Caco-2 (cell line): ENCODE data around the gene RELB. TPM values are rescaled to one million over a fixed set of nuclear protein-coding genes. Genes with fewer than 3 reads are reported as not detected.
A peak's percentile ranks its signal among the peaks of the same experiment; 100 is the strongest.

Source experiments
- BruUV-seq: library from RNA; stranded (reverse); fragments of 400-500 nt; replicated peaks from 2 replicates; lab custom pipeline; 2021; lab: Mats Ljungman, UMichigan
- CTCF ChIA-PET: fragments of 300-600 bp; sonication (Branson Sonifier 250); formaldehyde crosslinking; loops from one replicate; lab custom pipeline; 2022; ENCODE audit warnings: antibody characterized with exemption; lab: Charles Lee
- POLR2A ChIA-PET: fragments of 300-600 bp; sonication (Branson Sonifier 250); formaldehyde crosslinking; loops from one replicate; lab custom pipeline; 2022; ENCODE audit warnings: antibody characterized with exemption; lab: Charles Lee
- DNase-seq, 2 experiments: peaks; one replicate each; pipeline versions ENCODE4 v3.0.0 to v3.0.0-alpha.2; 2020 to 2022
- H3K27me3 ChIP-seq: replicated peaks from 2 replicates; pipeline ENCODE4 v1.6.0; 2011; ENCODE audit warnings: low read length; ENCODE audit not compliant: control insufficient read depth, insufficient read depth
- H3K36me3 ChIP-seq: 2 replicates; pipeline ENCODE4 v1.5.1; 2011; ENCODE audit warnings: low read length; ENCODE audit not compliant: control insufficient read depth, insufficient read depth
- H3K4me1 ChIP-seq: fragments of 250-450 bp; sonication (Bioruptor Pico); 2 replicates; pipeline ENCODE4 v1.5.1; 2020; ENCODE audit warnings: mild to moderate bottlenecking
- H3K4me3 ChIP-seq: 2 replicates; pipeline ENCODE4 v1.5.1; 2011; ENCODE audit warnings: low read depth, mild to moderate bottlenecking, control low read depth, low read length
- H3K9me3 ChIP-seq: fragments of 250-450 bp; sonication (Bioruptor Pico); 2 replicates; pipeline ENCODE4 v1.5.1; 2020; ENCODE audit warnings: mild to moderate bottlenecking, moderate library complexity
- H3K27ac Mint-ChIP-seq: one replicate; pipeline ENCODE4 v1.8.0; 2022; ENCODE audit warnings: mixed read lengths; ENCODE audit not compliant: unreplicated experiment
- H3K27me3 Mint-ChIP-seq: one replicate; pipeline ENCODE4 v1.8.0; 2022; ENCODE audit warnings: mixed read lengths; ENCODE audit not compliant: insufficient read depth, unreplicated experiment
- H3K36me3 Mint-ChIP-seq: one replicate; pipeline ENCODE4 v1.8.0; 2022; ENCODE audit warnings: mild to moderate bottlenecking, mixed read lengths; ENCODE audit not compliant: insufficient read depth, unreplicated experiment
- H3K4me1 Mint-ChIP-seq: one replicate; pipeline ENCODE4 v1.8.0; 2022; ENCODE audit warnings: low read depth, mixed read lengths; ENCODE audit not compliant: unreplicated experiment
- H3K4me3 Mint-ChIP-seq: one replicate; pipeline ENCODE4 v1.8.0; 2022; ENCODE audit warnings: mild to moderate bottlenecking, moderate library complexity, mixed read lengths; ENCODE audit not compliant: unreplicated experiment
- H3K9me3 Mint-ChIP-seq: one replicate; pipeline ENCODE4 v1.8.0; 2022; ENCODE audit warnings: mixed read lengths; ENCODE audit not compliant: unreplicated experiment
- intact Hi-C: fragments of 100-400 bp; cut with micrococcal nuclease; formaldehyde crosslinking; loops from one replicate; pipeline ENCODE4 v1.10.0; 2022; ENCODE audit not compliant: unreplicated experiment
- total RNA-seq: library from RNA; stranded (reverse); gene quantifications from 2 replicates; pipeline ENCODE4 v1.2.3, GENCODE V29; 2022
- TF ChIP-seq, protein P1 (sequence below), 2 experiments: fragments of 200-600 bp in 1 of 2; IDR thresholded peaks; 1 replicate in 1 of 2; 2 replicates in 1 of 2; pipeline versions ENCODE4 v1.5.1 to v1.8.0; 2011 to 2022; ENCODE audit warnings: antibody characterized with exemption in 1 of 2, control low read depth in 1 of 2, inconsistent platforms in 1 of 2, low read depth in 1 of 2, low read length in 1 of 2, mild to moderate bottlenecking in 1 of 2, moderate library complexity in 1 of 2; ENCODE audit not compliant: insufficient read depth in 1 of 2, severe bottlenecking in 1 of 2, unreplicated experiment in 1 of 2

RELB gene
- total RNA-seq, 1 experiment from 2014 or later, result 6.3 TPM

DNA sequence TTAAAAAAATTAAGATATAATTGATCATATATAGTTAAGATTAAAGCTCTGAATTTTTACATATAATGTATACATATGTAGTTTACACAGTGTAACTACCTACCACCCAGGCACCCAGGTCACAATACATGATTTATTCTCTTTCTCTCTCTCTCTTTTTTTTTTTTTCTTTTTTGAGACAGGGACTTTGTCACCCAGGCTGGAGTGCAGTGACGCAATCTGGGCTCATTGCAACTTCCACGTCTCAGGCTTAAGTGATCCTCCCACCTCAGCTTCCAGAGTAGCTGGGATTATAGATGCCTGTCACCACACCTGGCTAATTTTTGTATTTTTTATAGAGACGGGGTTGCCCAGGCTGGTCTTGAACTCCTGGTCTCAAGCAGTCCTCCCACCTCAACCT is 18.8 kb downstream of the RELB start:
- H3K4me3 Mint-ChIP-seq, result no peak overlapping the region
- no TSS peak for BruUV-seq
- no peaks in the 10 kb centered on the region for H3K36me3 ChIP-seq
- no peaks in the 10 kb centered on the region for H3K9me3 Mint-ChIP-seq
- H3K4me1 Mint-ChIP-seq, result no peaks in the 10 kb centered on the region
- TF ChIP-seq, protein P1, sequence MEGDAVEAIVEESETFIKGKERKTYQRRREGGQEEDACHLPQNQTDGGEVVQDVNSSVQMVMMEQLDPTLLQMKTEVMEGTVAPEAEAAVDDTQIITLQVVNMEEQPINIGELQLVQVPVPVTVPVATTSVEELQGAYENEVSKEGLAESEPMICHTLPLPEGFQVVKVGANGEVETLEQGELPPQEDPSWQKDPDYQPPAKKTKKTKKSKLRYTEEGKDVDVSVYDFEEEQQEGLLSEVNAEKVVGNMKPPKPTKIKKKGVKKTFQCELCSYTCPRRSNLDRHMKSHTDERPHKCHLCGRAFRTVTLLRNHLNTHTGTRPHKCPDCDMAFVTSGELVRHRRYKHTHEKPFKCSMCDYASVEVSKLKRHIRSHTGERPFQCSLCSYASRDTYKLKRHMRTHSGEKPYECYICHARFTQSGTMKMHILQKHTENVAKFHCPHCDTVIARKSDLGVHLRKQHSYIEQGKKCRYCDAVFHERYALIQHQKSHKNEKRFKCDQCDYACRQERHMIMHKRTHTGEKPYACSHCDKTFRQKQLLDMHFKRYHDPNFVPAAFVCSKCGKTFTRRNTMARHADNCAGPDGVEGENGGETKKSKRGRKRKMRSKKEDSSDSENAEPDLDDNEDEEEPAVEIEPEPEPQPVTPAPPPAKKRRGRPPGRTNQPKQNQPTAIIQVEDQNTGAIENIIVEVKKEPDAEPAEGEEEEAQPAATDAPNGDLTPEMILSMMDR (IDR thresholded peaks at IDR 0.05; ENCODE audit: insufficient read depth in 1 of 2, low read depth in 1 of 2, low read length in 1 of 2, severe bottlenecking in 1 of 2, unreplicated experiment in 1 of 2), result no peak
- ChIA-PET POLR2A (interaction anchor here (0.5 to 0.6 kb wide), 2 partner anchors 25 to 114 kb away, joined by 4 to 5 read pairs; no protein-coding TSS in a partner anchor), CTCF (interaction anchor here (0.7 to 1.4 kb wide), 2 partner anchors 19 to 40 kb away, joined by 4 to 7 read pairs; partner anchors contain the start of gene CLASRP)
- H3K4me1 ChIP-seq, result no peaks in the 10 kb centered on the region
- intact Hi-C loops, result no loop called here
- DNase-seq, result peak; percentile 53 to 55
- H3K36me3 Mint-ChIP-seq, result peaks cover 15% of the 10 kb centered on the region
- no peaks in the 10 kb centered on the region for H3K9me3 ChIP-seq
- no peaks in the 10 kb centered on the region for H3K27me3 ChIP-seq
- no peak overlapping the region for H3K27ac Mint-ChIP-seq
- H3K27me3 Mint-ChIP-seq, result no peaks in the 10 kb centered on the region
- no peak overlapping the region for H3K4me3 ChIP-seq

DNA sequence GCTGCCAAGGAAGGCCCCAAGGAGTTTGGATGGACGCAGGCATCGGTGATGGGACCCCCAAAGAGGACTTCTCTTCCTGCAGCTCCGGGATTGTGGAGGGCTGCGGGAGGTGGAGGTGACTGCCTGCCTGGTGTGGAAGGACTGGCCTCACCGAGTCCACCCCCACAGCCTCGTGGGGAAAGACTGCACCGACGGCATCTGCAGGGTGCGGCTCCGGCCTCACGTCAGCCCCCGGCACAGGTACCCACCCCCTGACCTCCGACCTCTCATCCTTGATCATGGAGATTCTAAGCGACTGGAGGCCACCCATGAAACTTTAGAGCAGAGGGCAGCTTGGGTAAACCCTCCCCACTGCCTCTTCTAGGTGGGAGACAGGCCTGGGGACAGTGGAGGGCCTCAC is 20.7 kb downstream of the RELB start:
- intact Hi-C loops, result no loop called here
- peaks cover 10% of the 10 kb centered on the region for H3K36me3 Mint-ChIP-seq
- POLR2A ChIA-PET, result no interaction called here

DNA sequence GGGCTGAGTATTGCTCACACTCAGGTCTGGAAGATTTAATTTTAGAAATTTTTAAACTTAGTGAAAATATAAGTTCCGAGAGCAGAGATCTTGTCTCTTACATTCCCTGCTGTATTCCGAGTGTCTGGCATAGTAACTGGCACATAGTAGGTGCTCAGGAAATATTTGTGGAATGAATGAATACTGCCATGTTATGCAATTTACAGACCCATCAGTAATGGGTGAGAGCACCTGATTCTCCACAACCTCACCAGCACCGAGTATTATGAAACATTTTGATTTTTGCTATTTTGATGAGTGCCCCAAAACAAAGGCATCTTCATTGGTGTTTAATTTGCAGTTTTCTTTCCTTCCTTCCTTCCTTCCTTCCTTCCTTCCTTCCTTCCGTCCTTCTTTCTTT is 21.8 kb downstream of the RELB start:
- H3K9me3 Mint-ChIP-seq, result no peaks in the 10 kb centered on the region
- H3K36me3 Mint-ChIP-seq, result peaks cover 15% of the 10 kb centered on the region
- Histone ChIP-seq H3K4me1 (no peaks in the 10 kb centered on the region), H3K36me3 (no peaks in the 10 kb centered on the region), H3K27me3 (no peaks in the 10 kb centered on the region), H3K9me3 (no peaks in the 10 kb centered on the region), H3K4me3 (no peak overlapping the region)
- no peaks in the 10 kb centered on the region for H3K27me3 Mint-ChIP-seq
- CTCF ChIA-PET, result no interaction called here
- no peak for DNase-seq
- H3K4me1 Mint-ChIP-seq, result no peaks in the 10 kb centered on the region
- POLR2A ChIA-PET, result no interaction called here
- no peak overlapping the region for H3K4me3 Mint-ChIP-seq
- no TSS peak for BruUV-seq
- intact Hi-C loops, result no loop called here
- TF ChIP-seq, protein P1 (IDR thresholded peaks at IDR 0.05; ENCODE audit: insufficient read depth in 1 of 2, low read depth in 1 of 2, low read length in 1 of 2, severe bottlenecking in 1 of 2, unreplicated experiment in 1 of 2), result no peak
- H3K27ac Mint-ChIP-seq, result no peak overlapping the region

More for the DNA sequence above, 20.7 kb downstream of the RELB start:
- Histone ChIP-seq H3K4me3 (no peak overlapping the region), H3K4me1 (no peaks in the 10 kb centered on the region), H3K9me3 (no peaks in the 10 kb centered on the region), H3K36me3 (no peaks in the 10 kb centered on the region), H3K27me3 (no peaks in the 10 kb centered on the region)
- Mint-ChIP-seq H3K4me3 (no peak overlapping the region), H3K27ac (no peak overlapping the region), H3K4me1 (no peaks in the 10 kb centered on the region), H3K9me3 (no peaks in the 10 kb centered on the region), H3K27me3 (no peaks in the 10 kb centered on the region)
- BruUV-seq, result no TSS peak
- TF ChIP-seq, protein P1 (IDR thresholded peaks at IDR 0.05; ENCODE audit: insufficient read depth in 1 of 2, low read depth in 1 of 2, low read length in 1 of 2, severe bottlenecking in 1 of 2, unreplicated experiment in 1 of 2), result no peak
- no peak for DNase-seq
- CTCF ChIA-PET, result interaction anchor here (0.6 kb wide), 1 partner anchor 116 kb away, joined by 3 read pairs; the partner anchor contains the start of gene APOE
